Astrocyte of the spinal cord (primary cell): Measurements from ENCODE around the gene BRF1.

Source experiments
- DNase-seq: peaks from one replicate; pipeline ENCODE4 v3.0.0; 2011; ENCODE audit warnings: low read depth, low spot score
- H3K4me3 ChIP-seq: 2 replicates; pipeline ENCODE4 v1.5.1; 2011; ENCODE audit warnings: low read depth, mild to moderate bottlenecking, low read length, moderate library complexity
- CTCF ChIP-seq: IDR thresholded peaks from 2 replicates; pipeline ENCODE4 v1.5.1; 2012; ENCODE audit warnings: low read depth, mild to moderate bottlenecking, low read length, inconsistent platforms
- in situ Hi-C: cut with HindIII; loops from 2 replicates; pipeline ENCODE4 v1.10.0; 2017; ENCODE audit warnings: low sequenced_read_pairs

BRF1 gene

GRCh38 chr14:105217774-105218173 lies 83.0 kb downstream of the BRF1 start:
- no peak for TF ChIP-seq CTCF
- in situ Hi-C loops = no loop called here
- no peak for DNase-seq

GRCh38 chr14:105216490-105217247 lies 84.1 kb downstream of the BRF1 start:
- no peak overlapping the region for H3K4me3 ChIP-seq
- in situ Hi-C loops = no loop called here
- no peak for TF ChIP-seq CTCF
- no peak for DNase-seq

More at GRCh38 chr14:105217774-105218173, 83.0 kb downstream of the BRF1 start:
- no peak overlapping the region for H3K4me3 ChIP-seq

GRCh38 chr14:105215602-105216001 lies 85.2 kb downstream of the BRF1 start:
- DNase-seq = no peak
- TF ChIP-seq CTCF = no peak
- in situ Hi-C loops = no loop called here
- no peak overlapping the region for H3K4me3 ChIP-seq

- no peak for DNase-seq
- TF ChIP-seq CTCF = no peak
- no peak overlapping the region for H3K4me3 ChIP-seq
- in situ Hi-C loops = no loop called here
Observed at GRCh38 chr14:105214324-105214915, 86.4 kb downstream of the BRF1 start.

- in situ Hi-C loops = no loop called here
Observed at GRCh38 chr14:105213361-105213760, 87.4 kb downstream of the BRF1 start.

More at GRCh38 chr14:105213361-105213760, 87.4 kb downstream of the BRF1 start:
- TF ChIP-seq CTCF = no peak
- H3K4me3 ChIP-seq = no peak overlapping the region
- no peak for DNase-seq
